IPS DF 4.7 (cell line): ENCODE results near the gene PALLD.

Source experiments
- DNase-seq: peaks from one replicate; pipeline ENCODE4 v3.0.0-alpha.2; 2013; ENCODE audit warnings: low spot score; ENCODE audit errors: extremely low read depth

PALLD gene

GRCh38 chr4:168822481-168822880, 325.6 kb downstream of the PALLD start:
- DNase-seq = no peak

- no peak for DNase-seq
Observed at GRCh38 chr4:168825975-168826374, 329.1 kb downstream of the PALLD start.

GRCh38 chr4:168826620-168827019, 329.8 kb downstream of the PALLD start:
- no peak for DNase-seq

- no peak for DNase-seq
Observed at GRCh38 chr4:168830777-168831512, 334.1 kb downstream of the PALLD start.

- no peak for DNase-seq
Observed at GRCh38 chr4:168831585-168831918, 334.7 kb downstream of the PALLD start.

GRCh38 chr4:168831919-168832762, 335.3 kb downstream of the PALLD start:
- no peak for DNase-seq

DNA sequence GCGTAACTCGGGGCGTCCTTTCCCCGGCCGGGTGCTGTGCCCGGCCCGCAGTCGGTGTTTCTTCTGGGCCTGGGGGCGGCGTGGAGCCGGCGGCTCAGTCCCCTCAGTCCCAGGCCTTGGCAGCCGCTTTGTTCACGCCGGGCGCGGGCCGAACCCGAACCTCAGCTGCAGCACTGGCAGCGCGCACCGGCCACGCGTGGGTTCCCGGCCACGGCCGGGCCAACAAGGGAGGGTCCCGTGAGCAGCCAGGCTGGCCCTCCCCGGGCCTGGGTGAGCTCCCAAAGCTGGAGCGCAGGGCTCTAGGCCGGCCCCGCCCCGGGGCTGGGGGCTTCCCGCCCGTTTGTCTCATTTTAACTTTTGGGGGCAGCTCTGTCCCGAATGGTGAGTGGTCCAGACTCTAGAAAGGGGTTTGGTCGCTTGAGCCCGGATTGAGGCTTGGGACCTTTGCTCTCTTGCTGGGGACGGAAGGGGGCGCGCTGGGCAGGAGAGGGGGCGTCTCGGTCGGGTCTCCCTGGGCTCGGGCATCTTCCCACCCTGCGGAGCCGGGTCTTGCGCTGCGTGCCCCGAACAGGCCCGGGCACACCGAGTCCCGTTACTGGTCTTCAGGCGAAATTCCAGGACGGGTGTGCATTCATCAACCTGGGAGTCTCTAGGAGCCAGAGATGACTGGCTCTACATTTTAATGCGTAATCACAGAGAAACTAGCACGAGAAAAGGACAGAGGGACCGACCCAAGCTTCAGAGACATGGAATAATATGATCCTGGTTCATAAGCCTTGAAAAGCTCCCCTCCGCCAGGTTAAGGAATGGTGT, 336.1 kb downstream of the PALLD start:
- no peak for DNase-seq

GRCh38 chr4:168833881-168834280, 337.0 kb downstream of the PALLD start:
- DNase-seq = no peak

DNA sequence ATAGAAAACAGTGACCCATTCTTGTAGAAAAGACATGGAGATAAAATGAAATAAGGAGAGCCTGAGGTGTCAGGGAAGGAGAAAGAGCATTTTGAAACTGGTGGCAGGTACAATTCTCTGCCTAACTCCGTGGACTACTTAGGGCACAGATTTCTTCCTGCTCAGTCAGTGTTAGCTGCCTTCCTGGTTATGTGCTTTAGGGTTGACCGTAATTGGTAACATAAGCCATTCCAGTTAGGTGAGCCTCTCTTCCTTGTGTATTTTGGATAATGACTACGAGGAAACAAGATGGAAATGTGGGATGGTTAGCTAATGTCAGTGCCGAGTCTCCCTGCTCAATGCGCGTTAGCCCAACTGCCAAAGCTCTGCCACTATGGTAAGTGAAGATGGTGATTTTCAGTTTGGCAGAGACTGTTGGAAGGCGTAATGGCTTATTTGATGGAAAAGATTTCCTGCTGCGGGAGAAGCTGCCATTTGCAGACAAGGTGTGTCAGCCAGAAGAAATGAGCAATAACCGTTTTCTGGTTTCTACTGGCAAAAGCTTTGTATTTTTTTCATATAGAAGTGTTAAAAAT, 339.1 kb downstream of the PALLD start:
- no peak for DNase-seq

GRCh38 chr4:168836490-168836889, 339.6 kb downstream of the PALLD start:
- no peak for DNase-seq

GRCh38 chr4:168837922-168838321, 341.1 kb downstream of the PALLD start:
- DNase-seq = no peak

- DNase-seq = no peak
Observed at GRCh38 chr4:168839758-168840391, 343.0 kb downstream of the PALLD start.

DNA sequence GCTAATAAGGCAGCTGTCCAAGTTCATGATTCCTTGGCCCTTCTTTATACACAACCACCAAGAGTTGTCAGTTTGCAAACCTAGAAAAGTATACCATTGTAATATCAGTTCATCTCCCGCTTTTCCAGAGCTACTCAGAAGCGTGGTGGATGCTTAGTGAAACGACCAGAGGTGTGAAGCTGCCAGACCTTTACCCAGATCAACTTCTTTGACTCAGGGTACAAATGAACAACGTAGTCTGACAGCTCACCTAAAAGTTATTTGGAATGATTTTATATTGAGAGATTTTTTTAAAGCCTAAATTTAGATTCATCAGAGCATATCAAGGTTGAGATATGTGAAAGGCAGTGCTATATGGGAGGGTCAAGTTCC, 343.5 kb downstream of the PALLD start:
- no peak for DNase-seq

DNA sequence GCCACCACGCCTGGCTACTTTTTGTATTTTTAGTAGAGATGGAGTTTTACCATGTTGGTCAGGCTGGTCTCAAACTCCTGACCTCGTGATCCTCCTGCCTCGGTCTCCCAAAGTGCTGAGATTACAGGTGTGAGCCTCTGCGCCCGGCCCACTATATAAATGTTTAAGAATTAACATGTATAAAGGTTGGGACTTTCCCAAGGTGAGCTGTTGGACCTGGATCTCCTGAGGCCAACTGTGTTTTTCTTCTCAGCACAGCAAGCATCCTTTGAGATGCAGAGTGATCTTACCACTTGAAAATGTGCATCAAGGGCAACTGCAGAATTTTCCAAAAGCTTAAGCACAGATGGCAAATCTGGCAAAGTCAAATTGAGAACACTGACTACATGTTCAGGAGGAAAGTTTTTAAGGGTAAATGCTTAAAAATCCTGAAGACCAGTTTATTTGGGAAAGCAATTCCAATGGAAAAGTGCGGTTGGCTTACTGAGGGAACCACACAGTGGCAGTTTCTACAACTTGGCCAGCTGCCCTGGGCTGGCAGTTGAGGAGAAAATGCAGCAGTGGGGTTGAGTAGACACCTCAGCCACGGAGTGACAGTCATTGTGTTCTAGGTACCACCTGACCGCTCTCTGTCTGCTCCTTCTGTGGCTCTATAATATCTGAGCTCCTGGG, 344.3 kb downstream of the PALLD start:
- no peak for DNase-seq

DNA sequence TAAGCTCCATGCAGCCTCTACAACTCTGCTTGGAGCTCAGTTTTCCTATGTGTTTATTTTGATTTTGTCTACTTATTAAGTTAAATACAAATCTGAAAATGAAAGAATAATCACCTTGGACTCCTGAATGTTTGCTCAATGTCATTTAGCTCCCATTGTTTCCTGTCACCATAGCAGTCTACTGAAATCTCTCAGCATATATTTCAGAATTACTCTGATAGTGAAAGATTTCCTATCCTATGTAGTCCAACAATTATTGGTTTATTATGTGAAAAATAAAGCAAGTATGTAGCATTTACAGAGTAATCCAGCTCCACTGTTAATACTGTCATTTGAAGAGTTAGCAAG, 344.8 kb downstream of the PALLD start:
- DNase-seq = no peak

- no peak for DNase-seq
Observed at GRCh38 chr4:168842186-168842585, 345.3 kb downstream of the PALLD start.

DNA sequence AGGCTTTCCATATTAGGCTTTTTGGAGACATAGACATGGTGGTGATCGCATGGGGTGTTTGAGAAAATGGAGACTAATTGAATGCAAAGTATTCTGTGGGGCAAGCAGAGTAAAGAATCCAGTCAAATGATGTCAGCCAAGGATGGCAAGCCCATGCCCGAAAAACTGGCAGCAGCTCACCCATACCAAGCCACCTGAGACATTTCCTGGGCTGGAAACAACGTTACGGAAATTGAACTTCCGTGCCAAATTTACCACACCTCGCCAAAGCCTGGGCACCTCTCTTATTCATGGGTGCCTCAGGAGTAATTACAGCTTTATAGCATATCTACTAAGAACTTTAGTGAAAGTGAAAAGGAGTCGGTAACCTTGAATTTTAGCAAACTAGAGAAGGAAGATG, 346.8 kb downstream of the PALLD start:
- DNase-seq = no peak

DNA sequence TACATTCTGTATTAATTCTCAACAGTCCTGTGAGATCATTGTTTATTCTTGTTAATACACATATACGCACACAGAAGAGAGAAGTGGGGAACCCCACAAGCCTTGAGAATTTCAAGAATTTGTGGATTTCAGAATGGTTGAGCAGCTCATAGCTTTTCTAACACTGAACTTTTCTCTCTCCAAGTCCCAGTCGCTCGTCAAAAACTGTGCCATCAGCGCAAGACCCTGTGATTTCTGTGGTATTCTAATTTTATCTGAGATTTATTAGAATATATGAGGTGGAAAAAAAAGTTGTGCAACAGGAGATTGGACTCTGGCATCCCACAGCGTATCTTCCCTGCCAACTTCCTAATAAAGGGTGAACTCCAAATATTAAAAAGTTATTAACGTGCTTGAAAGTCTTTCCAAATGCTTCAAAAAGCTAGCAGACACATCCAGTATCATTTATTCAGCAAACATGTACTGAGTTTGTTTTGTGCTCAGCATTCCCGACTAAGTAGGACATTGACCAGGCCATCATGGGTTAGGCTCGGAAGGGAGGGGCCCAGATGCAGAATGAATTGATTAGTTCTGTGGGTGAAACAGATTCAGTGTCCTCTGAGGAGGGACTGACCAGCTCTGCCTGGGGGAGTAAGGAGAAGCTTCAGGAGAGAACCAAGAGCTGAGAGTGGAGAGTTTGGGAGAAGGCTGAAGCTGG, 347.6 kb downstream of the PALLD start:
- DNase-seq = no peak

GRCh38 chr4:168845897-168846296, 349.0 kb downstream of the PALLD start:
- DNase-seq = no peak

GRCh38 chr4:168846414-168846813, 349.6 kb downstream of the PALLD start:
- DNase-seq = no peak
